Hepatocyte (in vitro differentiated cells): ENCODE results near the gene COL4A2. TPM values are rescaled to one million over a fixed set of nuclear protein-coding genes. Genes with fewer than 3 reads are reported as not detected.
"Not testable (repeated sequence)": the region's sequence is repeated elsewhere in the genome, so short reads cannot be mapped to it uniquely, and the experiment has no call there.

ENCODE experiments used
- DNase-seq: peaks from one replicate; pipeline ENCODE4 v3.0.0-alpha.2; 2016; ENCODE audit warnings: low spot score
- H2AFZ ChIP-seq: fragments of 200-600 bp; sonication (generic); 2 replicates; pipeline ENCODE4 v1.6.0; 2016; ENCODE audit warnings: antibody characterized with exemption, mild to moderate bottlenecking
- H3K27ac ChIP-seq: fragments of 200-600 bp; sonication (generic); 2 replicates; pipeline ENCODE4 v1.5.1; 2016; ENCODE audit warnings: mild to moderate bottlenecking
- H3K27me3 ChIP-seq: fragments of 200-600 bp; sonication (generic); 2 replicates; pipeline ENCODE4 v1.6.1; 2016
- H3K36me3 ChIP-seq: fragments of 200-600 bp; sonication (generic); replicated peaks from 2 replicates; pipeline ENCODE4 v1.5.1; 2016; ENCODE audit warnings: low read depth; ENCODE audit not compliant: insufficient read depth
- H3K4me1 ChIP-seq: fragments of 200-600 bp; sonication (generic); 2 replicates; pipeline ENCODE4 v1.5.1; 2016; ENCODE audit warnings: mild to moderate bottlenecking, moderate library complexity; ENCODE audit not compliant: insufficient read depth
- H3K4me2 ChIP-seq: fragments of 200-600 bp; sonication (generic); 2 replicates; pipeline ENCODE4 v1.6.0; 2016
- H3K4me3 ChIP-seq: fragments of 200-600 bp; sonication (generic); 2 replicates; pipeline ENCODE4 v1.5.1; 2016; ENCODE audit warnings: mild to moderate bottlenecking
- H3K79me2 ChIP-seq: fragments of 200-600 bp; sonication (generic); 2 replicates; pipeline ENCODE4 v1.6.0; 2017; ENCODE audit warnings: mild to moderate bottlenecking
- H3K9me2 ChIP-seq: fragments of 200-600 bp; sonication (generic); replicated peaks from 2 replicates; pipeline ENCODE4 v1.6.0; 2017; ENCODE audit warnings: mild to moderate bottlenecking; ENCODE audit not compliant: insufficient read depth
- H3K9me3 ChIP-seq: fragments of 200-600 bp; sonication (generic); 2 replicates; pipeline ENCODE4 v1.5.1; 2016; ENCODE audit warnings: low read depth, mild to moderate bottlenecking
- H4K20me1 ChIP-seq: fragments of 200-600 bp; sonication (generic); 2 replicates; pipeline ENCODE4 v1.6.0; 2016; ENCODE audit warnings: mild to moderate bottlenecking; ENCODE audit not compliant: insufficient read depth, poor library complexity, severe bottlenecking
- CTCF ChIP-seq: fragments of 200-600 bp; sonication (generic); IDR thresholded peaks from 2 replicates; pipeline ENCODE4 v1.5.1; 2016; ENCODE audit warnings: antibody characterized with exemption, mild to moderate bottlenecking; ENCODE audit not compliant: poor library complexity
- EZH2 ChIP-seq: fragments of 200-600 bp; sonication (generic); IDR thresholded peaks from 2 replicates; pipeline ENCODE4 v1.6.1; 2016; ENCODE audit warnings: antibody characterized with exemption, mild to moderate bottlenecking, borderline replicate concordance
- EZH2phosphoT487 ChIP-seq: fragments of 200-600 bp; sonication (generic); IDR thresholded peaks from one replicate; pipeline ENCODE4 v1.6.1; 2018; ENCODE audit warnings: antibody characterized with exemption, mild to moderate bottlenecking, low read depth, moderate library complexity; ENCODE audit not compliant: unreplicated experiment, severe bottlenecking
- WGBS: methylation state at CpG from one replicate; pipeline ENCODE4 v1.1.6; 2016; ENCODE audit warnings: low lambda C conversion rate; ENCODE audit errors: missing lambda C conversion rate; 5-methylcytosine and 5-hydroxymethylcytosine counted together
- polyA plus RNA-seq: library from polyadenylated mRNA; unstranded; fragments of >200 nt; fragmentation: Nextera tagmentation; extraction: Ambion mirVana; gene quantifications from 2 replicates; pipeline ENCODE4 v1.2.1, GENCODE V29; 2016
- total RNA-seq: library from RNA; depleted of rRNA; stranded (reverse); fragments of >200 nt; gene quantifications from 2 replicates; pipeline ENCODE4 v1.2.3, GENCODE V29; 2014

COL4A2 gene
- total and polyA plus RNA-seq, 2 experiments from 2014 or later, result 171 to 221 TPM

- H4K20me1 ChIP-seq, result no peaks in the 10 kb centered on the region
These were observed 177.4 kb downstream of the COL4A2 start for GRCh38 chr13:110484290-110485048.

DNA sequence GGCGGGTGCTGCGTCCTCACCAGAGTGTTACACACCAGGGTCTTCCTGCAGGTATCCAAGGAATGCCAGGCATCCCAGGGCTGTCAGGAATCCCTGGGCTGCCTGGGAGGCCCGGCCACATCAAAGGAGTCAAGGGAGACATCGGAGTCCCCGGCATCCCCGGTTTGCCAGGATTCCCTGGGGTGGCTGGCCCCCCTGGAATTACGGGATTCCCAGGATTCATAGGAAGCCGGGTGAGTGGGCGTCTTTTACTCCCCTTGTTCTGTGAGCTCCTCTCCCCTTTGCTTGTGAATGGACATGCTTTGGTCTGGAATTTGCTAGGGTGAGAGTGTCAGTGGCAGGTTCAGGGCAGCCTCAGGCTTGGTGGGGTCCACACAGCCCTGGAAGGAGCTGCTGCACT lies 178.5 kb downstream of the COL4A2 start:
- Histone ChIP-seq H3K4me2 (no peak overlapping the region), H4K20me1 (no peaks in the 10 kb centered on the region), H3K9me2 (no peaks in the 10 kb centered on the region), H3K36me3 (no peaks in the 10 kb centered on the region), H3K27ac (no peak overlapping the region), H3K27me3 (no peaks in the 10 kb centered on the region), H3K4me1 (no peaks in the 10 kb centered on the region), H2AFZ (no peak overlapping the region), H3K4me3 (no peak overlapping the region), H3K9me3 (no peaks in the 10 kb centered on the region), H3K79me2 (no peaks in the 10 kb centered on the region)
- DNase-seq, result no peak
- TF ChIP-seq EZH2 (no peak), EZH2phosphoT487 (no peak)
- WGBS, result 42% methylated on average over 9 of the region's 9 CpGs

More at GRCh38 chr13:110484290-110485048, 177.4 kb downstream of the COL4A2 start:
- Histone ChIP-seq H3K79me2 (no peaks in the 10 kb centered on the region), H2AFZ (no peak overlapping the region), H3K27ac (peak overlapping the region; percentile 60), H3K36me3 (no peaks in the 10 kb centered on the region), H3K9me2 (no peaks in the 10 kb centered on the region), H3K4me3 (no peak overlapping the region), H3K9me3 (no peaks in the 10 kb centered on the region), H3K4me2 (no peak overlapping the region), H3K27me3 (no peaks in the 10 kb centered on the region), H3K4me1 (no peaks in the 10 kb centered on the region)
- 91% methylated on average over 18 of the region's 18 CpGs for WGBS
- TF ChIP-seq EZH2phosphoT487, result no peak
- no peak for TF ChIP-seq CTCF
- TF ChIP-seq EZH2, result no peak
- DNase-seq, result no peak

DNA sequence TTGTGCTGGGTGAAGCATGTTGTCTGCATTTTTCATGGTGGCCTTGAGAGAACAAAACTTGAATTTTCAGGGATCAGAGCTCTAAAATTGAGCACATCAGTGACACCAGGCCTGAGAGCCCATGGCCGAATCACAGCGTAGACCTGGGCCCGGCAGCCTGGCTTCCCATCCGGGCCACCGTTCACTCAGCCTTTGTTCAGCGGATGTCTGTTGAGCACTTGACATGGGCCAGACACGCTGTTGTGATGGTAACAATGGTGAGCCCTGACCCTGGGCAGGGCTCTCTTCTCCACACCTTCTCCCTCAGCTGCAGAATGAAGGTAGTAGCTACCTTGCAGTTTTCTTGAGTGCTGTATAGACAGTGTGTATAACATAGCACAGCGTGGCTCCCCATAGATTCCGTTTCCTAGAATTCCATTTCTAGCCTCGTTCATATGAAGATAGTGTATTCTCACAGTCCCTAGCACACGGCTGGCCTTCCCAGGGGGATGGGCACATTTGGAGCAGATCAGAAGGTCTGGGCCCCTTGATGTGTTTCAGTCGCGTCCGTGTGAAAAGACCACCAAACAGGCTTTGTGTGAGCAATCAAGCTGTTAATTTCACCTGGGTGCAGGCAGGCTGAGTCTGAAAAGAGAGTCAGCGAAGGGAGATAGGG lies 179.1 kb downstream of the COL4A2 start:
- no peak for DNase-seq
- H3K4me1 ChIP-seq, result no peaks in the 10 kb centered on the region
- no peak overlapping the region for H3K27ac ChIP-seq
- H3K9me2 ChIP-seq, result no peaks in the 10 kb centered on the region
- WGBS, result 71% methylated on average over 15 of the region's 15 CpGs
- H2AFZ ChIP-seq, result no peak overlapping the region
- TF ChIP-seq EZH2 (no peak), EZH2phosphoT487 (no peak), CTCF (no peak)
- H3K4me2 ChIP-seq, result no peak overlapping the region
- no peaks in the 10 kb centered on the region for H3K36me3 ChIP-seq
- H3K79me2 ChIP-seq, result no peaks in the 10 kb centered on the region
- no peaks in the 10 kb centered on the region for H3K27me3 ChIP-seq
- no peaks in the 10 kb centered on the region for H3K9me3 ChIP-seq
- H3K4me3 ChIP-seq, result no peak overlapping the region
- H4K20me1 ChIP-seq, result no peaks in the 10 kb centered on the region

DNA sequence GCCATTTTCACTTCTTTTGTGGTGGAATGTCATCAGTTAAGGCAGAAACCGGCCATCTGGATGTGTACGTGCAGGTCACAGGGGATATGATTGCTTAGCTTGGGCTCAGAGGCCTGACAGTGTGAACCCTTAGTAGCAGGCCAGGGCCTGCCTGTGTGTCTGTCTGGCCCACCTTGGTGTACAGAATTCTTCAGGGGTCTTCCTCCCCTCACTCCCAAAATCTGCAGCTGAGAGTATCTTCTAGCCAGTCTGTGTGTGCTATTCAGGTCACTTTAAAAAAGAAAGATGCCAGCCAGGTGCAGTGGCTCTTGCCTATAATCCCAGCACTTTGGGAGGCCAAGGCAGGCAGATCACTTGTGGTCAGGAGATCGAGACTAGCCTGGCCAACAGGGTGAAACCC lies 179.8 kb downstream of the COL4A2 start:
- H3K9me2 ChIP-seq, H3K27me3 ChIP-seq, H3K27ac ChIP-seq, DNase-seq, H3K79me2 ChIP-seq, H3K9me3 ChIP-seq, H2AFZ ChIP-seq, H4K20me1 ChIP-seq, H3K4me1 ChIP-seq, H3K4me2 ChIP-seq, H3K36me3 ChIP-seq, H3K4me3 ChIP-seq: not testable (repeated sequence)
- 74% methylated on average over 3 of the region's 3 CpGs for WGBS
